GM19043 (cell line): ENCODE data around the gene USP7.

Source experiments
- ATAC-seq: cut with Tn5 transposase; IDR thresholded peaks from one replicate; pipeline ENCODE4 v1.9.1; 2021; ENCODE audit warnings: low read depth; ENCODE audit not compliant: unreplicated experiment

The USP7 gene

DNA sequence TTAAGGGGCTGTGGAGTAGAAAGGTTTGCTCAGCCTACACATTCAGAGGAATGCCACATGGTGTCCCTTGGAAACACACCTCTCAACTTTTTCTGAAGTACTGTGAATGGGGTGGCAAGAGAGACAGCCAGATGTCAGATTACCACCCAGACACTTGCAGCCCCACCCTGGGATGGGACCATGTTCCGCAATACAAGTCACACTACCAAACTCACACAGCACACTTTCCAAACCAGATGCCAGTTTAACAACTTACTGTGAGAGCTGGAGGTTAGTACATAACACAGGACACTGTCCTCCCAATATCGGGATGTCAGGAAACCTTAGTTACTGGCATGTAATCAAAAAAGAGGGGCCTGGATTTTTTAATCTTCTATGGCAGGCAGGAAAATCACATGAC is 7.9 kb downstream of the USP7 start:
- no peak for ATAC-seq

DNA sequence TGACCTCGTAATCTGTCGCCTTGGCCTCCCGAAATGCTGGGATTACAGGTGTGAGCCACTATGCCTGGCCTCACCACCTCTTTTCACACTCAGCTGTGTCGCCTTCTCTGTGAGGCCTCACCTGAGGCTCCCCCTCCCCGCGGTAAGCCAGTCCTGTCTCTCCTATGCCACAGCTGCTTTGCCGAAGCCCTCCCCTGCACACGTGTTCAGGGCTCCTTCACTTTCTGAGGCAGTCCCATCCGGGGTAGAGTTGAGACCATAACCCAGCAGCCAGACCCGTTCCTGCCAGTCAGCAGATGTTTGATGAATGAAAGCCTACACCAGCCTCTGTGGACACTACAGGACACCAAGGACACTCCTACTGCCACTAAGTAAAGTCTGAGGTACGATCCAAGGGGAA is 10.6 kb downstream of the USP7 start:
- ATAC-seq: no peak

GRCh38 chr16:8952281-8952751 is 11.4 kb downstream of the USP7 start:
- no peak for ATAC-seq

DNA sequence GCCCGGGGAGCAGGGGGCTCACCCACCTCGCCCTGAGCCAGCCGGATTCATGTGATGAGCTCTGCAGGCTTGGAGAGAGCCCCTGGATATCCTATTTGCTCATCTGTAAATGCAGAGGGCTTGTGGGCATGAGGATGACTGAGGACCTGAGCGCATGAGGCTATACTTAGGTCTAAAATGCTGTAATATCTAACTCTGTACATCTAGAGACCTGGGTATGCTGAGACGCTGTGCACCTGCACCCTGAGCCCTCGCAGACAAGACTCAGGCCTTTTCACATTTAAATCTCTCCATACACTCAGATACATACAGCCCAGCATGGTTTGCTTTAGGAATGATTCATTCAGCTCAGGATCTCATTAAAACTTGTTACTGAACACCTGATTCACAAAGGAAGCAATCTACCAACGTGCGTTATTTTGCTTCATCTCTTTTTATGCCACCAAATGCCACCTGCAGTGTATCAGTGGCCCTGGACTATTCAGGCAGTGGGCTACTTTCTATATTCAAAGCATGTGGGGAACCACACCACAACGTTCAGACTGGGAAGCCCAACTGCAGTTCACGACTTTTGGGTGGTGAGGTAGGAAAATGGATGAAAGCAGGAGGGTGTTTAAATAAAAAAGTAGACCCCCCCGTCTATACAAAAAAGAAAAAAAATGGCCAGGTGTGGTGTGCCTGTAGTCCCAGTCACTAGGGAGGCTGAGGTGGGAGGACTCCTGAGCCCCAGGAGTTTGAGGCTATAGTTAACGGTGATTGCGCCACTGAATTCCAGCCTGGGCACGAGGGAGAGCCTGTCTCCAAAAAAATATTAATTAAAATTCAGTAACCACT is 12.0 kb downstream of the USP7 start:
- ATAC-seq: no peak

- no peak for ATAC-seq
Measured at GRCh38 chr16:8950580-8951077, 13.1 kb downstream of the USP7 start.

GRCh38 chr16:8949536-8950418 is 13.9 kb downstream of the USP7 start:
- ATAC-seq: no peak

DNA sequence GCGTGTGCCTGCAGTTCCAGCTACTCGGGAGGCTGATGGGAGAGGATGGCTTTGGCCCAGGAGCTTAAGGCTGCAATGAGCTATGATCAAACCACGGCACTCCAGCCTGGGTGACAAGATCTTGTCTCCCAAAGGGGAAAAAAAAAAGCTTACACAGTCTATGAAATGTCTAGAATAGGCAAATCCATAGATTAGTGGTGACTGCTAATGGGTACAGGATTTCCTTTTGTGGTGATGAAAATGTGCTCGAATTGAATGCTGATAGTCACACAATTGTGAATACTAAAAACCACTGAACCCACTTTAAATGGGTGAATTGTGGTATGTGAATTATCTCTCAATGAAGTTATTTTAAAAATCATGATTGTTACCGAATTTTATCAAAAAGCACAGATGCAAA is 14.9 kb downstream of the USP7 start:
- ATAC-seq: no peak

DNA sequence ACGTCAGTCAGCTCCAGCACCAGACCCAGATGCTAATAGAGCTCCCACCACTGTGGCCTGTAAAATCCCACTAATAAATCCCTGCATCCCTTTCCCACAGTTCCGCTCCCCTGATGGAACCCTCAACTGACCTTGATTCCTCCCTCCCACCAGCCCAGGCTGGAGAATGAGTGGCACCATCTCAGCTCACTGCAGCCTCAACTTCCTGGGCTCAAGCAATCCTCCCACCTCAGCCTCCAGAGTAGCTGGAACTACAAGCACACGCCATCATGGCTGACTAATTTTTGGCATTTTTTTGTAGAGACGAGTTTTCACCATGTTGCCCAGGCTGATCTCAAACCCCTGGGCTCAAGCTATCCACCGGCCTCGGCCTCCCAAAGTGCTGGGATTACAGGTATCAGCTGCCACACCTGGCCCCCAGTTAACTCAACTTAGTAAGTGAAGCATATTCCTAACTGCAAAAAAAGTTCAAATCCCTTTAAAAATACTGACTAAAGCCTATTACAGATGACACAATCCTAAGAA is 15.6 kb downstream of the USP7 start:
- no peak for ATAC-seq

GRCh38 chr16:8946544-8946943 is 17.2 kb downstream of the USP7 start:
- no peak for ATAC-seq

DNA sequence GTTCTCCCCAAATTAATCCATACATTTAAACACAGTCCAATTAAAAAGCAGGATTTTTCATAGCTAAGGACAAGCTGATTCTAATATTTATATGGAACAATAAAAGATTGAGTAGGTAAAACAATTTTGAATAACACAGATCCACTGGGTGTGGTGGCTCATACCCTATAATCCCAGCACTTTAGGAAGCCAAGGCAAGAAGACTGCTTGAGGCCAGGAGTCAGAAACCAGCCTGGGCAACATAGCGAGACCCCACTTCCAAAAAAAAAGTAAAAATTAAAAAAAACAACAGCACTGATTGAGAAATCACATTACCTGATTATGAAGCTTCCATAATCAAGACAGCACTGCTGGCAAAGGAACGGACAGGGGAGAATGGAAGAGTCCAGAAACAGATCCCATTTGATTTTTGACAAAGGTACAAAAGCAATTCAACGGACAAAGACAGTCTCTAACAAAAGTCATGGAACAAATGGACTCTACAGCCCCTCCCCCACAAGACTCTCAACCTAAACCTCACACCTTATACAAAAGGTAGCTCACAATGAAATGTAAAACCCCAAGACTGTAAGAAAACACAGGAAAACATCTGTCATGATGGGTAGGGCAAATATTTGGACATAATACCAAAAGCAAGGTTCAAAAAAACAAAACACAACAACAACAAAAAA is 17.9 kb downstream of the USP7 start:
- no peak for ATAC-seq

DNA sequence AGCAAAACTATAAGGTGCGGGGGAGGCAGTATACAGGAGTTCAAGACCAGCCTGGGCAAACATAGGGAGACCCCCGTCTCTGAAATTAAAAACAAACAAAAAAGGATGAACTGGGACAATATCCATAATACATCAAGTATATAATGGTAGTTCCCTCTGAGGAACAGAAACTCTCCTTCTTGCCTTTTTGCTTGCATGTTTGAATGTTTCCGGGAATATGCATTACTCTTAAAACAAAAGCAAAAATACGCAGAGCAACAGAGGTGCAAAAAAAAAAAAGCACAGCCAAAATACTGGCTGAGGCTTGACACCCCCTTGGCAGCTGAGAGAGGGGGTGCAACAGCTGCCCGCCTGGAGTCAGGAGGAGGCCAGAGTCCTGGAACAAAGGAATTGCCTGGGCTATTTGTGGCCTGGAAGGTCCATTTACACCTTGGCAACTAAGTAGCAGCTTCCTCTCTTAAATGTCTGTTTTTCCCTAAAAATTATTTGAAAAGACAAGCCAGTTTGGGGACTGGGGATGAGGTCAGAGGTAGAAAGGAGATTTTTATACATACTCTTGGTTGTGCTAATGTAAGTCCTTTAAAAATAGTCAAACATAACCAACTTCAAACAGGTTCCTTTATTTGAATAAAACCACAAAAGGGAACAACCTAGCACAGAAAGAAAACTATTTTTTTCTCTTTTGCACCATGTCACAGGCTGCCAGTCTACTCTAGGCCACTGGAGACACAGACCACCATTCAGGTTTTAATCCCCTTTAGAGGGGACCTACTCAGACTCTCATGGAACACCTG is 19.5 kb downstream of the USP7 start:
- peak; percentile 78 for ATAC-seq

DNA sequence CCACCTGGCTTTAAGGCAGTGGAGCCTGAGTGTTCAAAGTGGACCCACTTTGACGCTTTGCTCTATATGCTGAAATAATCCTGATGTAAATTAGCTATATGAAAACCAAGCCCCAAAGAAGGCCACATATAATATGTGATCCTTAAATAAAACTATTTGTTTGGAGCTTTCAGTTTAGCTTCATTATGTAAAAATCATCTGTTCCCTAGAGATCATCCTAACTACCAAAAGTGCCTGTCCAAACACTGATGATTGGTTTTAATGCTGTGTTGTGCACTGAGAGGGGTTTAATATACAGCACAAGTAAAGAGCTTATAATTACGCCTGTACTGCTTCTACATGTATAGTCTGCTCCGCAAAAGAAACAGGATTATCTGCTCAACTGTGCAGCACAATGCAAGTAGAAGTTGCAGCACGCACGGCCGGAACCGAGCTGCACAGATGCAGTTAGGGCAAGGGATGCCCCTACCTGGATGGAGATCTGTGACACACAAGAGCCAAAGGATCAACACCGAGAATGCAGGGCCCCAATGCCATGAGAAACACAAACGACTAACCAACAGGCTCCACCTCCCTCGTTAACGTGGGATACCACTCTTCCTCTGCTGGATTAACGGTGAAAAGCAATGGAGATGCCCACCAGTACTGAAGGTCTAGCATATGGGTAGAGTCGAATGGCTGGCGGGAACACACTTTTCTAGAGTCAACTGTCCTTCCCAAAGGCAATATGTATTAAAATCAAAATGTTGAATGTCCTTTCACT is 20.5 kb downstream of the USP7 start:
- no peak for ATAC-seq

DNA sequence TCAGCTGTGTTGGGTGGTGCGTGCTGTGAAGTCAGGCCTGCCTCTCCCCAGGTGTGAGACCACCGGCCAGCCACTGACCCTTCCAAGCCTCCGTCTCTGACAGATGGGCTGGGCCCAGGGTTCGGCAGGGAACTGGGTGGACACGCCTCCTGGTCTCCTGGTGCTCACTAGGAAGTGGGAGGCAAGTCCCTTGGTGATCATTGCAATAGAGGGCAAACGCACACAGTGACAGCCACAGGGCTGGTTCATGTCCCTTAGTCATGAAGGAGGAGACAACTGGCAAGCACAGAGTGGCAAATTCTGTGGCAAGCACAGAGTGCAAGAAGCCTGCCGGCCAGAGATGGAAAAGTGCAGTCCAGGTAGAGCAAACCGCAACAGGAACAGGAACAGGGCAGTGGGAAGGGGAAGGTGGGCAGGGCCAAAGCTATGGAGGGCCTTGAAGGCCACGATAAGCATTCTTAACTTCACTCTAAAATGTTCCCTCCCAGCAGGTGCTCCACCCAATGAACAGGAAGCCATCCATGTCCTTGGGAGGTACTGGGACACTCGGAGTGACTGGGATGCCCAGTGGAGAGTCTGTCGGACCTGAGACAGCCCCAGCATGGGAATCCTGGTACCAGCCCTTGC is 21.9 kb downstream of the USP7 start:
- ATAC-seq: no peak

GRCh38 chr16:8937803-8938202 is 25.9 kb downstream of the USP7 start:
- ATAC-seq: no peak

DNA sequence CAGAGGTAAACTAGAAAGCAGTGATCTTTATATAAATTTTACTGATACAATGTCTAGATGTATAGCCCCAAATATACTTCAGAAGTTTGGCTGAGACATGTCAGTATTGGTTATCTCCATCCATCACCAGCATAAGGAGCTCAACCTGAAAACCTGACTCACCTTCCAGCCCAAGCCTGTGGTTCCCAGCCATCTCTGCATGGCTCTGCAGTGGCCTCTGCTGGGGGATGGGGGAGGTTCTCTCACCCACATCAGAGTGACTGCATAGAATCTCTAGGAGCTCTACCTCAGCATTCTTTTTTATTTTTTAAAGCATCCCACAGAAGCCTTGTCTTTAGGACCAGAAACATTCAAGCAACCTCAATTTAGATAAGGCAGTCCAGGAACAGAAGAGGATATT is 27.3 kb downstream of the USP7 start:
- ATAC-seq: peak; percentile 87

- peak; percentile 23 for ATAC-seq
Measured at GRCh38 chr16:8935989-8936388, 27.7 kb downstream of the USP7 start.

- no peak for ATAC-seq
Measured at GRCh38 chr16:8934601-8935000, 29.1 kb downstream of the USP7 start.

- no peak for ATAC-seq
Measured at GRCh38 chr16:8931859-8932258, 31.8 kb downstream of the USP7 start.
